ENCODE measurements around the gene PPP1R1C.
A peak's percentile ranks its signal among the peaks of the same experiment; 100 is the strongest.

Gene PPP1R1C

DNA sequence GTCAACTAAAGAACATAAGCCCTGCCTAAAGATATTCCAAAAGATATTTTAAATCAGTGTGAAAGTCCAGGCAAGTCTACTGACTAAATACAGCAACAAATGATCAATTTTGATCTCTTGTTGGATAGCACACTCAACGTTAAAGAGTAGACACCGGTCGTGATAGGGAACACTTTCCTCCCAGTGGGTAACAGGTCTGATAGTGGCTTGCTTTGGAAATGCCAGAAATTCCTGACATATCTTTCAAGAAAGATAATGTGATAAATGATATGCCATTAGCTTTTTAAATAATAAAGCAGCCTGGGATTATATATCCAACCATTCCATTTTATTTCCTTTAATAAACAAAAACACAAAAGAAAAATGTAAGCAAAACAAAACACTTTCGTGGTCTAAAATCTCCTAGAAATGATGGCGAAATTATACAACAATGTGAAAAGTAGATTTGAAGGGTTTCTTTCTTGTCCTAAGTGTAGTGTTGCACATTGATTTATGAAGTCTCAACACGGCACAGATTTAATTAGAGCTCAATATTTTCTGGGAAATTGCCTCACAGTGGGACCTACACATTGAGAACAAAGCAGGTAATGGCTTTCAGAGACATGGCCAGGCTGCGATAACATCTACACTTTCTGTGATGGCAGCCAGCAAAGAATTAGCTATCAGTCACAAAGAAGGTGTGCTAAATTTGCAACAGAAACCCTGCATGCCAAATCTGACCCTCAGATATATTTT, 158.6 kb downstream of the PPP1R1C start:
- no peak for DNase-seq (ENCODE audit: low read depth)
- no peak overlapping the region for H3K4me3 ChIP-seq (ENCODE audit: control insufficient read depth, low read depth, low read length)
- TF ChIP-seq, protein P1, sequence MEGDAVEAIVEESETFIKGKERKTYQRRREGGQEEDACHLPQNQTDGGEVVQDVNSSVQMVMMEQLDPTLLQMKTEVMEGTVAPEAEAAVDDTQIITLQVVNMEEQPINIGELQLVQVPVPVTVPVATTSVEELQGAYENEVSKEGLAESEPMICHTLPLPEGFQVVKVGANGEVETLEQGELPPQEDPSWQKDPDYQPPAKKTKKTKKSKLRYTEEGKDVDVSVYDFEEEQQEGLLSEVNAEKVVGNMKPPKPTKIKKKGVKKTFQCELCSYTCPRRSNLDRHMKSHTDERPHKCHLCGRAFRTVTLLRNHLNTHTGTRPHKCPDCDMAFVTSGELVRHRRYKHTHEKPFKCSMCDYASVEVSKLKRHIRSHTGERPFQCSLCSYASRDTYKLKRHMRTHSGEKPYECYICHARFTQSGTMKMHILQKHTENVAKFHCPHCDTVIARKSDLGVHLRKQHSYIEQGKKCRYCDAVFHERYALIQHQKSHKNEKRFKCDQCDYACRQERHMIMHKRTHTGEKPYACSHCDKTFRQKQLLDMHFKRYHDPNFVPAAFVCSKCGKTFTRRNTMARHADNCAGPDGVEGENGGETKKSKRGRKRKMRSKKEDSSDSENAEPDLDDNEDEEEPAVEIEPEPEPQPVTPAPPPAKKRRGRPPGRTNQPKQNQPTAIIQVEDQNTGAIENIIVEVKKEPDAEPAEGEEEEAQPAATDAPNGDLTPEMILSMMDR (conservative IDR thresholded peaks at IDR 0.05; ENCODE audit: control insufficient read depth, insufficient read depth, low read depth, low read length) = no peak

DNA sequence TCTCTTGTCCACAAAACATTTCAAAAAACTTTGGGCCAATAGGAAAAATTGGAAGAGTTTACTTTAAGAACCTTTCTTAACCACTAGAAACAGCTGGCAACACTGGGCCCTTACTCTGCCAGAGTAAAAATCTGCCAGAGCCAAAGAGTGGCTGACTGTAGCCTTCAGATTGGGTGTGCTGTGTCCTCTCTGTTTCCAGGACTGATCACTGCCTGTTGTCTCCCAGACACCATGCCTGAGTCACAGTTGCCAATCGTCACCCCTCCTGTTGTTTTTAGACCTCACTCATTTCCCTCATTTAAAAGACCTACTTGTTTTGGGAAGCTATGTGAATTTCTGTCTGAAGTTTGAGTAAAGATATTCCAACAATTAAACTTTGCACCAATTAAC, 159.1 kb downstream of the PPP1R1C start:
- no peak overlapping the region for H3K4me3 ChIP-seq (ENCODE audit: control insufficient read depth, low read depth, low read length)

DNA sequence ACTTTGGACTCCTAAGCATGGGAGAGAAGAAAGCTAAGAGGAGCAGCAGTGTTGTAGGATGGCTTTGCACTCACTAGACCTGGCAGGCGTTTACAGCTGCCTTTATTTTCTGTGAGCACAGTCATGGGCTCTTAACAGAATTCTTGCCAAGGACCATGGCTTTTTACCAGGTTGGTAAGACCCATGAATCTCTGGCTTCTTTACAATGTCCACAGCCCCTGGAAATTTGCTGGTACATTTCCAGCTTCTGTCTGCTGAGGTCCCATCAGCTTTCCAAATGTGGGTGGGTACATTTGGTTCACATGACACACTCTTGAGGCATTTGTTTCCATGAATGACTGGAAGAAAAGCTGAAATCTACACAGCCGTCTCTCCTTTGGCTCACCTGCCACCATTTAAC, 162.7 kb downstream of the PPP1R1C start:
- no peak for DNase-seq (ENCODE audit: low read depth)
- TF ChIP-seq, protein P1 (conservative IDR thresholded peaks at IDR 0.05; ENCODE audit: control insufficient read depth, insufficient read depth, low read depth, low read length) = no peak
- no peak overlapping the region for H3K4me3 ChIP-seq (ENCODE audit: control insufficient read depth, low read depth, low read length)

More for the DNA sequence above, 159.1 kb downstream of the PPP1R1C start:
- no peak for DNase-seq (ENCODE audit: low read depth)
- TF ChIP-seq, protein P1 (conservative IDR thresholded peaks at IDR 0.05; ENCODE audit: control insufficient read depth, insufficient read depth, low read depth, low read length) = no peak

DNA sequence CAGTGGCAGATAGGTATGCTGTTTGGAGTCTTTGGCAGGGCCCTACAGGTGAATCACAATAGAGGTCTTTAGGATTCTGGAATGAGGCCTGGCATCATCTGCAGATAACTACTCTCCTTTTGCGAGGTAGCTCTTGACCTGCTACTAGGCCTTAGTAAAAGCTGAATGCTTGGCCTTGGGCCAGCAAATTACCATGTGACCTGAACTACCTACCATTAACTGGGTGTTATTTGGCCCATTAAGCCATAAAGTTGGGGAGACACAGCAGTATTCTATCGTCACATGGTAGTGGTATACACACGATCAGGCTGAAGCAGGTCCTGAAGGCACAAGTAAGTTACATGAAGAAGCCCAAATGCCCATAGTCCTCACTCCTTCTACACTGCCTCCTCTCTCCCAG, 178.2 kb downstream of the PPP1R1C start:
- H3K4me3 ChIP-seq (ENCODE audit: control insufficient read depth, low read depth, low read length) = no peak overlapping the region
- TF ChIP-seq, protein P1 (conservative IDR thresholded peaks at IDR 0.05; ENCODE audit: control insufficient read depth, insufficient read depth, low read depth, low read length) = no peak
- no peak for DNase-seq (ENCODE audit: low read depth)

DNA sequence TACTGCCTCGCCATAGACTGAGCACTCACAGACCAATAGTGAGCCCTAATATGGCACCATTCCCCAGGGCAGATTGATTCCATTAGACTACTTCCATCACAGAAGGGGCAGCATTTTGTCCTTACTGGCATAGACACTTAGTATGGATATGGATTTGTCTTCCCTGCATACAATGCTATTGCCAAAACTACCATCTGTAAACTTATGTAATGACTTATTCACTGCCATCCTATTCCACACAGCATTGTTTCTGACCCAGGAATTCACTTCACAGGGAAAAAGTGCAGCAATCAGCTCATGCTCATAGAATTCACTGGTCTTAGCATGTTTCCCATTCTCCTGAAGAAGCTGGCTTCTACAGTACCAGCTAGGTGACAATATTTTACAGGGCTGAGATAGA, 179.0 kb downstream of the PPP1R1C start:
- no peak overlapping the region for H3K4me3 ChIP-seq (ENCODE audit: control insufficient read depth, low read depth, low read length)
- DNase-seq (ENCODE audit: low read depth) = no peak
- TF ChIP-seq, protein P1 (conservative IDR thresholded peaks at IDR 0.05; ENCODE audit: control insufficient read depth, insufficient read depth, low read depth, low read length) = no peak

DNA sequence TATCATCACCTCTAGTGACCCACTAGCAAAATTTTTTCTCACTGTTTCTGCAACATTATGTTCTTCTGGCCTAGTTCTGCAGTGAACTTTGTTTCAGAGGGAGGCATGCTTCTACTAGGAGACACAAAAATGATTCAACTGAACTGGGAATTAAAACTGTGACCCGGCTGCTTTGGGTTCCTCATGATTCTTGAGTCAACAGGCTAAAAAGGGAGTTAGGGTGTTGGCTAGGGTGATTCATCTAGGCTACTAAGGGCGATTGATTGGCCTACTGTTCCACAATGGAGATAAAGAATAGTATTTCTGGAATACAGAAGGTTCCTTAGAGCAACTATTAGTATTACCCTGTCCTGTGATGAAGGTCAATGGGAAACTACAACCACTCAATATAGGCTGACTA, 179.5 kb downstream of the PPP1R1C start:
- TF ChIP-seq, protein P1 (conservative IDR thresholded peaks at IDR 0.05; ENCODE audit: control insufficient read depth, insufficient read depth, low read depth, low read length) = no peak

More for the DNA sequence above, 179.5 kb downstream of the PPP1R1C start:
- H3K4me3 ChIP-seq (ENCODE audit: control insufficient read depth, low read depth, low read length) = no peak overlapping the region
- peak; percentile 34 for DNase-seq (ENCODE audit: low read depth)

Measured in fibroblast of mammary gland (primary cell).